HepG2 (cell line): Measurements from ENCODE around the gene PLD3.

Source experiments
- KAT7 ChIP-seq: IDR thresholded peaks from 2 replicates; pipeline ENCODE4 v1.6.1; 2018; ENCODE audit warnings: borderline replicate concordance, missing compliant biosample characterization
- MAX ChIP-seq: IDR thresholded peaks from 2 replicates; pipeline ENCODE4 v1.6.1; 2012; ENCODE audit warnings: inconsistent platforms
- RAD51 ChIP-seq: fragments of 450-650 bp; IDR thresholded peaks from 2 replicates; pipeline ENCODE4 v1.6.1; 2016; ENCODE audit warnings: borderline replicate concordance
- RBM22 ChIP-seq: fragments of 200-400 bp; formaldehyde crosslinking; optimal IDR thresholded peaks from 2 replicates; pipeline ENCODE3; 2017; ENCODE audit warnings: mild to moderate bottlenecking, low read length, moderate library complexity

GRCh38 chr19:40365613-40366401, 17.3 kb downstream of the PLD3 start:
- no peak for TF ChIP-seq RAD51
- no peak for TF ChIP-seq KAT7 (CRISPR knock-in tag)
- TF ChIP-seq MAX = no peak
- TF ChIP-seq RBM22 = no peak
